Fibroblast of pulmonary artery (primary cell): ENCODE data around the gene RAB3IP.
"Not testable (repeated sequence)": the region's sequence is repeated elsewhere in the genome, so short reads cannot be mapped to it uniquely, and the experiment has no call there.

ENCODE experiments used
- DNase-seq: peaks from one replicate; pipeline ENCODE4 v3.0.0-alpha.2; 2010; ENCODE audit warnings: low read depth
- H3K4me3 ChIP-seq: replicated peaks from 2 replicates; pipeline ENCODE4 v1.5.1; 2011; ENCODE audit warnings: low read depth, mild to moderate bottlenecking, control low read depth, low read length, moderate library complexity
- CTCF ChIP-seq: IDR thresholded peaks from 2 replicates; pipeline ENCODE4 v1.5.1; 2011; ENCODE audit warnings: mild to moderate bottlenecking, control low read depth, low read length, inconsistent platforms; ENCODE audit errors: missing control alignments

Gene RAB3IP

GRCh38 chr12:69756088-69756755 is 17.6 kb downstream of the RAB3IP start:
- TF ChIP-seq CTCF = no peak
- no peak overlapping the region for H3K4me3 ChIP-seq
- DNase-seq = no peak

- DNase-seq = no peak
- H3K4me3 ChIP-seq = no peak overlapping the region
- no peak for TF ChIP-seq CTCF
These were observed 19.4 kb downstream of the RAB3IP start for GRCh38 chr12:69758105-69758504.

- not testable (repeated sequence) for DNase-seq, H3K4me3 ChIP-seq
These were observed 20.9 kb downstream of the RAB3IP start for GRCh38 chr12:69759581-69759980.

GRCh38 chr12:69765515-69765914 is 26.9 kb downstream of the RAB3IP start:
- no peak for TF ChIP-seq CTCF
- H3K4me3 ChIP-seq = no peak overlapping the region
- DNase-seq = no peak

- no peak for DNase-seq
- TF ChIP-seq CTCF = no peak
- H3K4me3 ChIP-seq = no peak overlapping the region
These were observed 27.6 kb downstream of the RAB3IP start for GRCh38 chr12:69766260-69766659.

GRCh38 chr12:69779928-69780327 is 41.3 kb downstream of the RAB3IP start:
- DNase-seq = peak; percentile 69
- peak; percentile 82 for TF ChIP-seq CTCF
- no peak overlapping the region for H3K4me3 ChIP-seq

- no peak for TF ChIP-seq CTCF
- DNase-seq = no peak
- H3K4me3 ChIP-seq = no peak overlapping the region
These were observed 44.7 kb downstream of the RAB3IP start for GRCh38 chr12:69783365-69783764.
